Measurements from ENCODE around the gene LLGL1. TPM values are rescaled to one million over a fixed set of nuclear protein-coding genes. Genes with fewer than 3 reads are reported as not detected.

LLGL1 gene
- total RNA-seq, 1 experiment from 2014 or later: 65.0 TPM

- no peak overlapping the region for H2BK20ac ChIP-seq (ENCODE audit: low read depth, low read length, poor library complexity, severe bottlenecking)
- Mint-ChIP-seq H3K27me3 (ENCODE audit: low read depth) (no peaks in the 10 kb centered on the region; the same call in 1 of the 2 replicates), H3K4me1 (peaks cover 20 to 27% of the 10 kb centered on the region in 2 experiments), H3K27ac (peak overlapping the region in 2 of 3 experiments; percentile 35 to 39; a peak in 1 of 7 replicates), H3K9me3 (no peaks in the 10 kb centered on the region; a peak in 1 of 5 replicates), H3K36me3 (ENCODE audit: insufficient read depth in 1 of 3, low read depth in 3 of 3) (peaks cover 29 to 91% (median 88%) of the 10 kb centered on the region in 3 experiments; a peak in 6 of 7 replicates), H3K4me3 (peak overlapping the region in 1 of 2 experiments; percentile 7; a peak in 1 of 5 replicates)
- no peak overlapping the region for H3K27ac ChIP-seq (ENCODE audit: insufficient read length, low read depth, low read length)
- H4K5ac ChIP-seq (ENCODE audit: insufficient read length, low read depth, low read length): no peak overlapping the region
- no peaks in the 10 kb centered on the region for H3K9me3 ChIP-seq (ENCODE audit: control insufficient read depth, low read depth, low read length)
- no peak for DNase-seq
- no peak overlapping the region for H3T11ph ChIP-seq (ENCODE audit: low read length)
- no peak overlapping the region for H4K8ac ChIP-seq (replicated peaks; ENCODE audit: insufficient read length, low read depth, low read length)
- H3K4me1 ChIP-seq (ENCODE audit: insufficient read depth, low read length): peaks cover 3% of the 10 kb centered on the region; the same call in 1 of the 2 replicates
- H3K23ac ChIP-seq (ENCODE audit: insufficient read length, low read depth, low read length): no peak overlapping the region
- no peaks in the 10 kb centered on the region for H3K23me2 ChIP-seq (ENCODE audit: insufficient read length, low read depth, low read length, poor library complexity, severe bottlenecking)
- H2BK5ac ChIP-seq (ENCODE audit: insufficient read length, low read length): no peak overlapping the region
- H3K18ac ChIP-seq (ENCODE audit: insufficient read length, low read depth, low read length): no peak overlapping the region
- no peak overlapping the region for H3K9ac ChIP-seq (ENCODE audit: extremely low read depth, insufficient read length, low read length)
- H3K4ac ChIP-seq (ENCODE audit: low read depth, low read length): no peak overlapping the region
- no peaks in the 10 kb centered on the region for H3K79me1 ChIP-seq (ENCODE audit: insufficient read depth, low read depth, low read length, poor library complexity, severe bottlenecking)
- no peak overlapping the region for H3K14ac ChIP-seq (ENCODE audit: insufficient read depth, low read length)
- no peaks in the 10 kb centered on the region for H4K20me1 ChIP-seq (ENCODE audit: control insufficient read depth, insufficient read depth, insufficient read length)
- H3K27me3 ChIP-seq (ENCODE audit: insufficient read depth, low read length): no peaks in the 10 kb centered on the region
- H4K91ac ChIP-seq (ENCODE audit: insufficient read length, low read depth, low read length): no peak overlapping the region
- no peak overlapping the region for H3K56ac ChIP-seq (ENCODE audit: insufficient read length, low read depth, low read length)
- no peak overlapping the region for H2BK15ac ChIP-seq (ENCODE audit: low read depth, low read length)
- H2BK120ac ChIP-seq (ENCODE audit: low read depth, low read length, poor library complexity, severe bottlenecking): no peak overlapping the region
- no CpG with 5 or more reads among the region's 14 CpGs for WGBS (ENCODE audit: extremely low coverage, insufficient read length, low lambda C conversion rate)
- no peak overlapping the region for H2AK5ac ChIP-seq (ENCODE audit: insufficient read length, low read length)
- TF ChIP-seq CTCF (conservative IDR thresholded peaks at IDR 0.05): no peak
- no peaks in the 10 kb centered on the region for H3K79me2 ChIP-seq (ENCODE audit: insufficient read depth, low read length)
- H2AFZ ChIP-seq (ENCODE audit: low read length): no peak overlapping the region
- no peak overlapping the region for H2BK12ac ChIP-seq (ENCODE audit: insufficient read length, low read depth, low read length)
- no peak overlapping the region for H3K4me2 ChIP-seq (ENCODE audit: insufficient read depth, insufficient read length, low read length)
Measured at GRCh38 chr17:18250708-18251107, 25.3 kb downstream of the LLGL1 start.

All from H9 (cell line).